ENCODE data around the gene UNC13C. TPM values are rescaled to one million over a fixed set of nuclear protein-coding genes. Genes with fewer than 3 reads are reported as not detected.

UNC13C gene
- total RNA-seq, 1 donor from 2014 or later: not detected

DNA sequence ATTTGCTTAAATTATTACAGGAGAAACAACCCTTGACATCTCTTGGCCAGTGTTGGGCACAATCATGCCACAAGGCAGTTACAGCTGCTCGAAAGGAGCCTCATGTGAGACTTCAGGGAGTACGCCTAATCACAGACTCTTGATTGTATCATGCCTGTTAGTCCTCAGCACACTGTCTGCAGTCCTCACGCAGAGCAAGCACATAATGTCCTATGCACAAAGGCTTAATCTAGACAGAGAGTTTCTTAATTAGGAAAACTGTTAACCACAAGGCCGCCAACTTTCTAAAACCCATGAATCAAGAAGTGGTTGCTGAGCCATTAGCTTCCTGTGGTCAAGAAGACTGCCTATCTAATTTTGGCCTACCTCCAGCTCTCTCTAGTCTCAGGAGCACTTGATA is 172.0 kb downstream of the UNC13C start:
- Histone ChIP-seq H3K36me3 (no peaks in the 10 kb centered on the region), H3K4me1 (no peaks in the 10 kb centered on the region), H3K9me3 (no peaks in the 10 kb centered on the region), H3K27ac (no peak overlapping the region), H3K4me3 (no peak overlapping the region), H3K27me3 (no peaks in the 10 kb centered on the region)
- DNase-seq (ENCODE audit: extremely low spot score in 2 of 2): no peak
- intact Hi-C loops (cut with DNase I): no loop called here
- TF ChIP-seq, protein P1, sequence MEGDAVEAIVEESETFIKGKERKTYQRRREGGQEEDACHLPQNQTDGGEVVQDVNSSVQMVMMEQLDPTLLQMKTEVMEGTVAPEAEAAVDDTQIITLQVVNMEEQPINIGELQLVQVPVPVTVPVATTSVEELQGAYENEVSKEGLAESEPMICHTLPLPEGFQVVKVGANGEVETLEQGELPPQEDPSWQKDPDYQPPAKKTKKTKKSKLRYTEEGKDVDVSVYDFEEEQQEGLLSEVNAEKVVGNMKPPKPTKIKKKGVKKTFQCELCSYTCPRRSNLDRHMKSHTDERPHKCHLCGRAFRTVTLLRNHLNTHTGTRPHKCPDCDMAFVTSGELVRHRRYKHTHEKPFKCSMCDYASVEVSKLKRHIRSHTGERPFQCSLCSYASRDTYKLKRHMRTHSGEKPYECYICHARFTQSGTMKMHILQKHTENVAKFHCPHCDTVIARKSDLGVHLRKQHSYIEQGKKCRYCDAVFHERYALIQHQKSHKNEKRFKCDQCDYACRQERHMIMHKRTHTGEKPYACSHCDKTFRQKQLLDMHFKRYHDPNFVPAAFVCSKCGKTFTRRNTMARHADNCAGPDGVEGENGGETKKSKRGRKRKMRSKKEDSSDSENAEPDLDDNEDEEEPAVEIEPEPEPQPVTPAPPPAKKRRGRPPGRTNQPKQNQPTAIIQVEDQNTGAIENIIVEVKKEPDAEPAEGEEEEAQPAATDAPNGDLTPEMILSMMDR (IDR thresholded peaks at IDR 0.05): no peak
- TF ChIP-seq POLR2A (IDR thresholded peaks at IDR 0.05) (no peak), POLR2AphosphoS5 (IDR thresholded peaks at IDR 0.05; ENCODE audit: insufficient read depth in 1 of 2, low read depth in 1 of 2) (no peak)

DNA sequence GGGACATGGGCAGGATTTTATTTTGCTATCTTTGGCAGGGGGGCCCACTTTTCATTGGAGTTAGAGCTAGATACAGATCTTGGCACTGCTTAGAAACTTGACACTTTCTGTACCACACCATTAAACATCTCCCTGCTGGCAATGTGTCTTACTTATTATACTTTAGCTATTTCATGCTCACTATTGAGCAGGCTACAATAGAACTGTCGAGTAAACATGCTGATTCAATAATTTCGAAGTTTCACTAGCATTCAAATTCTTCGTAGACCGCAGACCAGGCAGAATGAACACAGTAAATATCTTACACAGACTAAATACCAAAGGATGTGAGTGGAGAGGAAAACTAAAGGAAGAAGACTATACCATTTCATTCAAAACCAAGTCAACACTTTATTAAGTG is 180.8 kb downstream of the UNC13C start:
- intact Hi-C loops (cut with DNase I): no loop called here
- no peaks in the 10 kb centered on the region for H3K36me3 ChIP-seq
- H3K27me3 ChIP-seq: no peaks in the 10 kb centered on the region
- no peak overlapping the region for H3K27ac ChIP-seq
- TF ChIP-seq POLR2AphosphoS5 (IDR thresholded peaks at IDR 0.05; ENCODE audit: insufficient read depth in 1 of 2, low read depth in 1 of 2) (no peak), POLR2A (IDR thresholded peaks at IDR 0.05) (no peak)
- TF ChIP-seq, protein P1 (IDR thresholded peaks at IDR 0.05): no peak
- H3K9me3 ChIP-seq: no peaks in the 10 kb centered on the region
- H3K4me3 ChIP-seq: no peak overlapping the region
- no peaks in the 10 kb centered on the region for H3K4me1 ChIP-seq
- DNase-seq (ENCODE audit: extremely low spot score in 2 of 2): no peak

DNA sequence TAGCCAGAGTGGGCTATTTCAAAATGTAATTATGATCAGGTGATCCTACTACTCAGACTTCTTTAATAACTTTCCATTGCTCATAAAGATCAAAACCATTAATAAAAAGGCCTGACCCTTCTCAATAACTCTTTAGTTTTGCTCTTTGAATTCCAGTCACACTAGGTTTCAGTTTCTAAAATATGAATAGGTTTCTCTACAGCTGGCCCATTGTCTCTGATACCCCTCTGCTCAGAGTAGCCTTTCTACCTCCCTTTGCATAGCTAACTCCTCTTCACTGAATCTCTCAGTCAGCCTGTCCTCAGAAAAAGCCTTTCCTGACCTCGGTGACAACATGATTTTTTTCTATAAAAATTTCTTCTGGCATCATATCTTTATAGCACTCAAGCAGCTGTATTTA is 209.1 kb downstream of the UNC13C start:
- H3K4me3 ChIP-seq: no peak overlapping the region
- no peak for TF ChIP-seq POLR2AphosphoS5 (IDR thresholded peaks at IDR 0.05; ENCODE audit: insufficient read depth in 1 of 2, low read depth in 1 of 2)
- no peaks in the 10 kb centered on the region for H3K36me3 ChIP-seq
- no peak for DNase-seq (ENCODE audit: extremely low spot score in 2 of 2)
- intact Hi-C loops (cut with DNase I): no loop called here
- H3K27ac ChIP-seq: no peak overlapping the region
- H3K27me3 ChIP-seq: no peaks in the 10 kb centered on the region
- no peaks in the 10 kb centered on the region for H3K4me1 ChIP-seq
- no peaks in the 10 kb centered on the region for H3K9me3 ChIP-seq

DNA sequence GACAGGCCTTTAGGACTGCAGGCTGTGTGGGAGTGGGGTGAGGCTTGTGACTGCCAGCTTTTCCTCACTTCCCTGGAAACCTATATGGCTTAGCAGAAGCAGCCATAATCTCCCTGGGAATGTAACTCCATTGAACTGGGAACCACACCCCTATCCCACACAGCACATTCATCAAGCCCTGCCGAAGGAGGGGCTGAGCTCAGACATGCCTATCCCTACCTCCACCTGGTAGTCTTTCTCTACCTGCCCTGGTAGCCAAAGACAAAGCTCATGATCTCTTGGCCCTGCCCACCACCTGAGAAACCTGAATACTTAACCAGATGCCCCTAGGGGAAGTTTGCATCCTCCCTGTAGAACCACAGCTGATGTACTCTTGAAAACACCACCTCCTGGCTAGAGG is 219.8 kb downstream of the UNC13C start:
- H3K27me3 ChIP-seq: no peaks in the 10 kb centered on the region
- H3K9me3 ChIP-seq: no peaks in the 10 kb centered on the region
- TF ChIP-seq, protein P1 (IDR thresholded peaks at IDR 0.05): no peak
- TF ChIP-seq POLR2AphosphoS5 (IDR thresholded peaks at IDR 0.05; ENCODE audit: insufficient read depth in 1 of 2, low read depth in 1 of 2) (no peak), POLR2A (IDR thresholded peaks at IDR 0.05) (no peak)
- no peaks in the 10 kb centered on the region for H3K4me1 ChIP-seq
- no peak overlapping the region for H3K4me3 ChIP-seq
- H3K27ac ChIP-seq: no peak overlapping the region
- intact Hi-C loops (cut with DNase I): no loop called here
- no peaks in the 10 kb centered on the region for H3K36me3 ChIP-seq
- no peak for DNase-seq (ENCODE audit: extremely low spot score in 2 of 2)

DNA sequence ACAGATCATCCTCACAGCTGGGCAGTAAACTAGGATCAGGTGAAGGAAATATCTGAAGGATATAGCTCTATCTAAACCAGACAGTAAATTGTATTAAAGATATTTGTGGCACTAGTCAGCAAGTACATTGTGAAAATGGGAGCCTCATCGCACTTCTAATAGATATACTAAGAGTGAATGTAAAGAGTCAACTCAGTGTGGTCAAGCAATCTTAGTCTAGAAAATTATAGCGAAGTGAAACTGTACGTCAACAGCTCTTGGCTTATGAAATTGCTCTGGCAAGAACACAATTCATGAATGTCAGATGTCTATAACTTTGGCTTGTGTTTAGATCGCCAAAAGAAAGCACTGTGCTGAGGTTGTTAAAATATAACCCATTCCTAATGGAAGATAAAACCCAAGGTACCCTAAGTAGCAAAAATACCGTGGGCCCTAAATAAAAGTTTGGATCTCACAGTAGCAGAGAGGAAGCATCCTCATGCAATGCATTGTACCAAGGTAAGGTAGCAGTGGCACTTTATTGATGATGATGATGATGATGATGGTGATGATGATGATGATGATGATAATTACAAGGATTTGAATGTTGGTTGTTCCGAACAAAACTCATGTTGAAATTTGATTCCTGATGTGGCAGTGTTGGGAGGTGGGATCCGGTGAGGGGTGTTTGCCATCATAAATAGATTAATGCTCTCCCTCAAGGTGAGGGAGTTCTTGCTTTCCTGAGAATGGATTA is 228.5 kb downstream of the UNC13C start:
- intact Hi-C loops (cut with DNase I): no loop called here
- H3K27ac ChIP-seq: no peak overlapping the region
- H3K27me3 ChIP-seq: no peaks in the 10 kb centered on the region
- H3K4me3 ChIP-seq: no peak overlapping the region
- no peaks in the 10 kb centered on the region for H3K4me1 ChIP-seq
- TF ChIP-seq POLR2A (IDR thresholded peaks at IDR 0.05): no peak
- TF ChIP-seq, protein P1 (IDR thresholded peaks at IDR 0.05): no peak
- no peak for TF ChIP-seq POLR2AphosphoS5 (IDR thresholded peaks at IDR 0.05; ENCODE audit: insufficient read depth in 1 of 2, low read depth in 1 of 2)
- H3K9me3 ChIP-seq: no peaks in the 10 kb centered on the region
- no peaks in the 10 kb centered on the region for H3K36me3 ChIP-seq
- DNase-seq (ENCODE audit: extremely low spot score in 2 of 2): no peak

All from vagina (tissue), 2 donors.